SKM-1 treated with dmso at 0.1 percent for 144 hours (cell line): ENCODE data around the gene DMRTC2.

Experiments used
- DNase-seq: peaks from one replicate; lab custom pipeline; 2025; ENCODE audit not compliant: unreplicated experiment; lab: John Stamatoyannopoulos, UW

The DMRTC2 gene

DNA sequence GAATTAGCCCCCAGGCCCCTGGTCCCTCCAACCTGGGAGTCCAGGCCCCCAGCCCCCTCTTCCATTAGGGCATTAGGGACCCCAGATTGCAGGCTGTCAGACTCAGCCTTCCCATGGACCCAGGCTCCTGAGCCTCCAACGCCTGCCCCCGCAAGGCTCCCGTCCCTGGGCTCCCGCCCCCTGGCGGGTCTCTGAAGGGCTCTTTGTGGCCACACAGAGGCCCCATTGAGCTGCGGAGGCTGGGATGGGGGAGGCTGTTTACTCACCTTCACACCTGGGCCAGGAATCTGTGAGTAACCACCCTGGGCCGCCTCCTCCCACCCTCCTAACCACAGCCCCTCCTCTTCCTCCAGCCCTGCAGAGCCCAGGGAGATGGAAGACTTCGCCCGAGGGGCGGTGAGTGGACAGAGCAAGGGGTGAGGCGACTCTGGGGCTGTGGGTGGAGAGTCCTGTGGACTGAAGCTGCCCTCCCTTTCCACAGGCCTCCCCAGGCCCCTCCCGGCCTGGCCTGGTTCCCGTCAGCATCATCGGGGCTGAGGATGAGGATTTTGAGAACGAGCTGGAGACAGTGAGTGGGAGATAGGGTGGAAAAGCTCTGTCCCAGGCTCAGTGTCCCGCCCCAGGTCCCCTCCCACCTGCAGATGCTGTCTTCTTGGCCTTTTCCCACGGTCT lies 43.0 kb downstream of the DMRTC2 start:
- DNase-seq = no peak

DNA sequence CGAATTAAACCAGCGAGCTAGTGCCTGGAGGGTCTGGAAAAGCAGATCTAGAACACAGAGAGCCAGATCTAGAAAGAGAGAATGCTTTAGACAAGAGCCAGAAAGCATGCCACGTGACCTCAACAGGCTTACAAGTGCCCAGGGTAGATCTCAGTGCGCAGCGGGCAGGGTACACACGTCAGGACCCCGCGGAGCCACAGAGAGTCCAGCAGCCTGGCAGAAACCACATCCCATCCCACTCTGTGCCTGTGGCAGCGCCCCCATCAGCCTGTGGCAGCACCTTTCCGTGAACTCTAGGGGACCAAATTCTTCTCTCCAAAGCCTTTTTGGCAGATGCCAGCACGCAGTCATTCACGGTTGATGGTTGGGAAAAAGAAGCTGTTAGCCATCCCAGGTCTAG lies 44.1 kb downstream of the DMRTC2 start:
- DNase-seq = no peak

DNA sequence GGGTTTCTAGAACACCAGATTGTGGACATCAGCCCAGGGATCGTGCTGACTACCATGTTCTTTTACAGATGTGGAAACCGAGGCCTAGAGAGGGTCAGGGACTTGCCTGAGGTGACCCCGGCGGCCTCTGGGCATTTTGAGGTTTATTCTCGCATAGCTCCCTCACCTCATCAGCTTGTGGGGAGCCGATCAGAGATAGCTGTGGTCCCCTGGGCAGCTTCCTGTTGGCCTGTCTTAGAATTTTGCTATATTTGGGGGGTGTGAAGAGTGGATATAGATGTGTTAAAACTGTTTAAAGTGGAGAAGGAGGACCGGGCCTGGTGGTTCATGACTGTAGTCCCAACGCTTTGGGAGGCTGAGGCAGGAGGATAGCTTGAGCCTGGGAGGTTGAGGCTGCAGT lies 45.1 kb downstream of the DMRTC2 start:
- no peak for DNase-seq

DNA sequence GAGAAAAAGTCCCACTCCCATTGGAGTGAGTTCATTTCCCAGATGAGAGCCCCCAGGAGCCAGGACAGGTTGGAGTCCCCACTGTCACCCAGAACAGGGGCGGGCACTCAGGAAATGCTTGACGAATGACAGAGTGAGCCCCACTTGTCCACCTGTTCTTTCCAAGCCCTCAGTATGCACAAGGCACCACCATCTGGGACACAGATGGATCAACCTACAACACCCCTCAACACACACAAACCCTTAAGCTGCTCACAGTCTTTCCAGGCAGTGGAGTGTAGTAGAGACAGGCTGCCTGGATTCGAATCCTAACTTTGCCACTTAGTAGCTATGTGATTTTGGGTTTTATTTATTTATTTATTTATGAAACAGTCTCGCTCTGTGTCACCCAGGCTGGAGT lies 46.1 kb downstream of the DMRTC2 start:
- no peak for DNase-seq

GRCh38 chr19:41892173-41892902 lies 47.5 kb downstream of the DMRTC2 start:
- DNase-seq = no peak

DNA sequence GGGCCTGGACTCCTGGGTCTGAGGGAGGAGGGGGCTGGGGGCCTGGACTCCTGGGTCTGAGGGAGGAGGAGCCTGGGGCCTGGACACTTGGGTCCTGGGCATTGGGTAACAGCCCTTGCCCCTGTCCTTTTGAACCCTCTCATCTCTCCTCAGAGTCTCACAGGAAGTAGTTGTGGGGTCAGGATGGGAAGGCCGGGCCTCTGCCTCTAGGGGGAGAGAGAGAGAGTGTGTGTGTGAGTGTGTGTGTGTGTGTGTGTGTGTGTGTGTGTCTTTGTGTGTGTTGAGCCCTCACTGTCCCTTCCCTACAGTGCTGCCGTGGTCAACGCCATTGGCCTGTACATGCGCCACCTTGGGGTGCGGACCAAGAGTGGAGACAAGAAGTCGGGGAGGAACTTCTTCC lies 49.1 kb downstream of the DMRTC2 start:
- no peak for DNase-seq

GRCh38 chr19:41894350-41894749 lies 49.5 kb downstream of the DMRTC2 start:
- DNase-seq = no peak

GRCh38 chr19:41895745-41896580 lies 51.1 kb downstream of the DMRTC2 start:
- DNase-seq = no peak

GRCh38 chr19:41896581-41896942 lies 51.7 kb downstream of the DMRTC2 start:
- no peak for DNase-seq

- no peak for DNase-seq
These were observed 52.3 kb downstream of the DMRTC2 start for GRCh38 chr19:41897181-41897580.

DNA sequence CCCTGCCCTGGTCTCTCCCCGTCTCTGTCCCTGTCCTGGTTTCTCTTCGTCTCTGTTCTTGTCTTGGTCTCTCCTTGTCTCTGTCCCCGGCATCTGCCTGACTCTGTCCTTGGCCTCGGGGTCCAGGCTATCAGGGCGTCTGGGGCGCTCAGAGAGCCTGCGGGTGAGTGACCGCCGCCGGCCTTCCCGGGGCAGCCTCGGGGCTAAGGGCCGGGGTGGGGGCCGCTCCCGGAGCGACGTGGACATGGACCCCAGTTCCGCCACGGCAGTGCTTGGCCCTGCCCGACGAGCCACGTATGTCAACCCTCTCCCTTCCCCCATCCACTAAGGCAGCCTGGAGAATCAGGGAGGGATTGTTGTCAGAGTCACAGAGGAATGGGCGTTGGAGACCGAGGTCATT lies 53.0 kb downstream of the DMRTC2 start:
- DNase-seq = no peak

GRCh38 chr19:41898235-41898634 lies 53.4 kb downstream of the DMRTC2 start:
- no peak for DNase-seq
